Jurkat, Clone E6-1 (cell line): Measurements from ENCODE around the gene CAMK2B.

Experiments used
- DNase-seq: peaks from one replicate; pipeline ENCODE4 v3.0.0-alpha.2; 2011; ENCODE audit warnings: low read depth, low spot score
- H3K4me3 ChIP-seq: 2 replicates; pipeline ENCODE4 v1.5.1; 2011; ENCODE audit warnings: mild to moderate bottlenecking, low read length, control low read depth, moderate library complexity

CAMK2B gene

DNA sequence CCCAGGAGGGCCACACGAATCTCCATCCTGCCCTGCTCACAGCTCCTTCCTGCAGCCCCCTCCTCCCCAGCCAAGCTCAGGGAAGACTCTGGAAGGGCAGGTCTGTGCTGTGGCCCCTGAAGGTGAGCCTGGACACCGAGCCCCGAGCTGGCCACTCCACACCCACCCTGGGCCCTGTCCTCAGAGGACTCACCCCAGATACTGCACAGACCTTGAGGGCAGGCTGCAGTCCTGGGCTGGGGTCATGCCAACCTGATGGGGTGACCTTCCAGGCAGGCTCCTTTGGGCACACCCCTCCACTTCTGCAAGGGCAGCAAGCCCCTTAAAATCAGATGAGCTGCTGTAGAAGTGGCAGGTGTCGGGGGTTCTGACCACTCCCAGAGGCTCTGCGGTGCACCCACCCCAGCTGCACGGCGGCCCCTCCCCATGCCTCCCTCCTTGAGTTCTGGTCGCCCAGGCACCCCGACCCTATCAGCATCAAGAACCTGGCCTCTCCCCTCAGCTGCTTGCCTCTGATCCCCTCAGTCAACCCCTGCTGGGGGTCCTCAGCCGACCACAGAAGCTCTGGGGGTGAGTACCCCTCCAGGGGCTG is 100.3 kb downstream of the CAMK2B start:
- no peak for DNase-seq
- no peak overlapping the region for H3K4me3 ChIP-seq

DNA sequence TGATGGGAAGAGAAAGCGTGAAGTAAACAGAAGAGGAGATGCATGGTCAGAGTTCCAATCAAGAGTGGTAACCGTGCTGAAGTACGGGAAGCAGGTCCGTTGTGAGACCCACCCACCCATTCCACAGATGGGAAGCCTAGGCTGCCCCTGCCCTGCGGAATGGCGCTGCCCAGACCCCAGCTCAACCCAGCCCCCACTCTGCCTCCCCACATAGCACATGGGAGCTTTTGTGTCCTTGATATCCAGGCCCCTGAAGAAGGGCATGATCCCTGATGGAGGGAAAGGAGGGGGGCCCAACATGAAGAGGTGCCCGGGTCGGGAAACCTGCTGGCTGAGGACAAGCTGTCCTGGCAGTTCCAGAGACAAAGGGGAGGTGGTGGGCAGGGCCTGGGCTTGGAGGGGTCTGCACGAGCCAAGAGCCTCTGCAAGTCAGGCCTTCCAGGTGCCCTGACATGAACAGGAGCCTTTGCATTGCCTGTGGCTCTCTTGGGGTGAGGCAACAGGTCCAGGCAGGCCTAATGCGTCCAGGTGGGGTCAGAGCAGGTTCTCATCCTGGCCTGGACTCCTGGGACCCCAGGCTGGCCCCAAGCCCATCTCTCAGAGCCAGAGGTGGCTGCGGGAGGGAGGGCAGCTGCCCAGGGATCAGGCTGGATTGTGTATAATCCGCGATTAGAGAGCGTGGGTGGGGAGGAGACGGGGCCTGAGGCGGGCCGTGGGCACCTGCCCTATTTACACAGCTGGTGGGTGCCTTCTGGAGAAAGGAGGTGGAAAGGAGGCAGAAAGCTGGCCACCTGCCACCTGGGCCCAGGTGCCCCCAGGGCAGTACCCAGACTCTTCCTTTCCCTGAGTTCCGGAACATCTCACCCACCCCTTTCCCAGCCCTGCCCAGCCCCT is 101.1 kb downstream of the CAMK2B start:
- DNase-seq, result no peak
- H3K4me3 ChIP-seq, result no peak overlapping the region

DNA sequence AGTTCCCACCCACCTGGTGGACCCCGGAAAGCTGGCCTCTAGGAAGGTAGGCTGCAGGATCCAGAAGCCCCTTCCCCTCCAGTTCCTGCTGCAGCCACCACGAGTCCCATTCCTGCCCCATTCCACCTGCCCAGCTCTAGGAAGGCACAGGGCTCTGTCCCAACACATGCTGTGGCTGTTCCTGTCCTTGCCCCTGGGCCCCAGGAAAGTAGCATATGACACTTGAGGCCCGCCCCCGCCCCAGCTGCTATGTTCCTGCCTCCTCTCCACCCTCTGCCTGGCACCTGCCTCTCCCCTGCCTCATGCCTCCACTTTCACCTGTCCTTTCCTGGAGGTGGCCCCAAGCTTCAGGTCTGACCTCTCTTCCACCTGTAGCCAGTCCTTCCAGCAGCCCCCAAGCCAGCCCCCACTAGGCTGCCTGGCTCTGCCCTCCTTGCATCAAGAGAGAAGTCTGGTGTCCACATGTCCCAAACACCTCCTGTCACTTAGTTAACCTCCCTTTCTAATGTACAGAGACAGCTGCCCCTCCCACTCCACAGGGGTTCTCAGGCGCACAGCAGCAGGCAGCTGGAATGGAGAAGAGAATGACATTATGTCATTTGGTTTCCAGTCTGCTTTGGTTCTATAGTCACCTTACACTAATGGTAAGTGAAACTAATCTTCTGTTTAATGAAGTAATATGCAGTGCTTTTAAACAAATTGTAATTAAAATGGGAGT is 101.9 kb downstream of the CAMK2B start:
- no peak overlapping the region for H3K4me3 ChIP-seq
- DNase-seq, result no peak

DNA sequence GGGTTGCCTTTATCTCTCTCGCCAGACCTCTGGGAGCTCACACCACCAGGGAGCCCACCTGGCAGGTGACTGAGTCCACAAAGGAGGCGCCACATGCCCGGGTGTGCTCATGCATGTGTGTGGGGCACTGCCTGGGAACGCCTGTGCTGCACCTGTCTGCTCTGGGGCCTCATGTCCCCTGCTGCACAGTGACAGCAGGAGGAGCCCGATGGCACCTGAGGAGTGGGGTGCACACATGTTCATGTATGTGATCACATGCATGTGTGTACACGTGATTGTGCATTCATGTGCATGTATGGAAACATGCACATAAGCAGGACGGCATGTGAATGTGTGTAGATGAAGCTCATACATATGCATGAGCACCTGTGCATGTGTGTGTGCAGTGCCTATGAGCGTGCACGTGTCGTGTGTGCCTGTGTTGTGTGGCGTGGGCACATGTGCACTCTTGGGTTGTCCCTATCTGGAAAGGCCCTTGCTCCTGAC is 102.6 kb downstream of the CAMK2B start:
- H3K4me3 ChIP-seq, result no peak overlapping the region
- DNase-seq, result no peak

DNA sequence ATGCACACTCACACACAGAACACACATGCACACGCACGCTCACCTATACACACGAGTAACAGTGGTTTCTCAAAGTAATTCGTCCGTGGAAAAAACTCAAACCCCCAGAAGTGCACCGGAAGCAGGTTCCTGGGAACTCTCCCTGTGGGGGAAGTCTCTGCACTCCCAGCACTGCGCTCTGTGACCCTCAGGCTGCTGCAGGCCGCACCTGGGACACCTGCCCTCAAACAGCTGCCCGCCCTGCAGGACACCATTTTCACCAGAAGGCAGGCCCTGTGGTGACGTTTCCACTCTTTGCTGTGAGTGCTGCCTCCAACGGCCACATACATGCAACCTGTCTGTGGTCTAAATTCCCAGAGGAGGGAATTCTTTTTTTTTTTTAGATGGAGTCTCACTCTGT is 103.3 kb downstream of the CAMK2B start:
- DNase-seq, result no peak
- H3K4me3 ChIP-seq, result no peak overlapping the region

DNA sequence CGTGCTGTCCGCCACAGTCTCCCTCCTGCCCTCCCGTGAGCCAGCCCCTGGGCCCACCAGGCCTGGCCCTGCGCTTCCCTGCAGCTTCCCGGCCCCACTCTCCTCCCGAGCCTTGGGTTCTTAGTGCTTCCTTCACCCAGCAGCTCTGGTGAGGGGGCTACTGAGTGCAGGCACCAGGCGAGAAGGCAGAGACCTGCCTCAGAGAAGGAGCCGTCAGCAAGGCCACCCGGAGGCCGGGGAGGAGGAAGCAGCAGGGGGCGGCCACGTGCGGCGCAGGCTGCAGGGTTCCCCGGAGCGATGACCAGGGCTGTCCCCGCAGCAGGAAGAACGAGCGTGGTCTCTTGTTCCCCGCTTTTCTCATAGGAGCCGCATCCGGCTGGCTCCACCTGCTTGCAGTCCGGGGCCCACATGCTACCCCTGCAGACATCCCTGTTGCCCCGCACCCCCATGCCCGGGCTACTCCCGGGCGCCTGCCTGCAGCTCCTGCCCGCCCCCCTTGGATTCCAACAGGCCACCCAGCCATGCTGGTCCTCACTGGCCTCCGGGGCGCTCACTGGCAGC is 104.1 kb downstream of the CAMK2B start:
- no peak for DNase-seq
- no peak overlapping the region for H3K4me3 ChIP-seq

DNA sequence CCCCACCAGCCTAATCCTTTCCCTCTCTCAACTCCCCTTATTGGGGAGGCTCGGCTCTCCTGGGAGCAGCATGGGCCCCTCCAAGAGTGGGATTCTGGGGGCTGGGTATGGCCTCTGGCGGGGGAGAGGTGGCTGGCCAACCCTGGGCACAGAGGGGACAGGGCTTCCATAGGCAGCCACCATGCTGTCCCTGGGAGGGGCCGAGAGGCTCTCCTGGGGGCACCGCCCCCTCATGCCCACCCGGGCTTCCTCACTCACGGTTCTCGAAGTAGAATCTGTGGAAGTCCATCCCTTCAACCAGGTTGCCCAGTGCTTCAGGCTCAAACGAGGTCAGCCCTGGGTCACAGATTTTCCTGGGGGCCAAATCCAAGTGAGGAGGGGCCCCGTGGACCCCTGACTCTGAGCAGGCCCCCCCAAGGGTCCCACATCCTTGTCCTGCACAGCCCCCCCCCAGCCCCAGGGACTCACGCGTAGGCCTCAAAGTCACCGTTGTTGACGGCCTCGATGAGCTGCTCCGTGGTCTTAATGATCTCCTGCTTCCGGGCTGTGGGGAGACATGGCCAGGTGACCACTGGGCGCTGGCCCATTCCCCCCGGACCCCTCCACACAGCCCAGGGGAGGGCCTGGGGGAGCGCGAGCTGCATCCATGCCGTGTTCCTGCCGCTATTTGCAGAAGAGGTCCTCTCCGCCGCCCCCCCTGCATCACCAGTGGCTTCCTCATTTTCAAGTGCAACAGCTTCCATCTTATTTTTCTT is 104.9 kb downstream of the CAMK2B start:
- DNase-seq, result no peak

DNA sequence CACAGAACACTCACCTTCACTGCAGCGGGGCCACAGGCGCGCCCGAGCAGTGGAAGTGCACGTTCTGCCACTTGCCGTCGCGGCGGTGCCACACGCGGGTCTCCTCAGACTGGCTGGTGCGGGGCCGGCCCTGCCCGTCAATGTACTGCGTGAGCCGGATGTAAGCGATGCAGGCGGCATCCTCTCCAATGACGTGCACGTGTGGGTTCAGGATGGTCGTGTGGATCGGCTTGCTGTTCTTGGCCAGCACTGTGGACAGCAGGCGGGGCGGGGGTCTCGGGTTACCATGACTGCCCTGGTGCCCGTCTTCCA is 105.4 kb downstream of the CAMK2B start:
- no peak for DNase-seq
- no peak overlapping the region for H3K4me3 ChIP-seq

More for the DNA sequence above, 104.9 kb downstream of the CAMK2B start:
- H3K4me3 ChIP-seq, result no peak overlapping the region

DNA sequence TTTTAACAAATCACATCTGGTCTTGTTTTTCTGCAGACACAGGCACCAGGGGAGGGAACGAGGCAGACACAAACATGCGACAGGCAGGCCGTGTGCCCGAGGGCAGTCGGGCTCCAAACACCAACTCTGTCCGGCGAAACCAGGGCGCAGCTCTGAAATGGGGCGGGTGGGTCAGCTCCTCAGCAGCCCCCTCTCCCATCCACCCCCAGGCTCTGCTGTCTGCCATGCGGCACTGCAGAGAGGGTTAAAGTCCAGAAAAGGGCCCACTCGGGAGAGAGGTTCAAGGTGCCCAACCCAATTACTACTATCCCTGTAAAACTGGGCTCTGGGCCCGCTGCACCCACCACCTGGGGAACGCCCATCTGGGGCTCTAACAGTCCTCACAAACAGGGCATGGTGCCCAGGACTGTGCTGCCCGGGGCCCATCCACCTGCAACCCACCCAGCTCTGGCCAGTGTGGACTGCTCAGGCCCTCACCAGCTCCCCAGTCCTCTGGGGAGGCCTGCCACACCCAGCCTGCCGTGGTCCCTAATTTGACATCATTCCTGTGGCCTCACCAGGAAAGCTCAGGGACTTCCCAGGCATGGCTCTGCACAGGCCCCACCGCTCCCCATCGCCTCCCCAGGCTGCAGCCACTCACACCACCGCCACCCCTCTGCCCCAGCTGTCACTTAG is 105.9 kb downstream of the CAMK2B start:
- DNase-seq, result no peak
- no peak overlapping the region for H3K4me3 ChIP-seq

DNA sequence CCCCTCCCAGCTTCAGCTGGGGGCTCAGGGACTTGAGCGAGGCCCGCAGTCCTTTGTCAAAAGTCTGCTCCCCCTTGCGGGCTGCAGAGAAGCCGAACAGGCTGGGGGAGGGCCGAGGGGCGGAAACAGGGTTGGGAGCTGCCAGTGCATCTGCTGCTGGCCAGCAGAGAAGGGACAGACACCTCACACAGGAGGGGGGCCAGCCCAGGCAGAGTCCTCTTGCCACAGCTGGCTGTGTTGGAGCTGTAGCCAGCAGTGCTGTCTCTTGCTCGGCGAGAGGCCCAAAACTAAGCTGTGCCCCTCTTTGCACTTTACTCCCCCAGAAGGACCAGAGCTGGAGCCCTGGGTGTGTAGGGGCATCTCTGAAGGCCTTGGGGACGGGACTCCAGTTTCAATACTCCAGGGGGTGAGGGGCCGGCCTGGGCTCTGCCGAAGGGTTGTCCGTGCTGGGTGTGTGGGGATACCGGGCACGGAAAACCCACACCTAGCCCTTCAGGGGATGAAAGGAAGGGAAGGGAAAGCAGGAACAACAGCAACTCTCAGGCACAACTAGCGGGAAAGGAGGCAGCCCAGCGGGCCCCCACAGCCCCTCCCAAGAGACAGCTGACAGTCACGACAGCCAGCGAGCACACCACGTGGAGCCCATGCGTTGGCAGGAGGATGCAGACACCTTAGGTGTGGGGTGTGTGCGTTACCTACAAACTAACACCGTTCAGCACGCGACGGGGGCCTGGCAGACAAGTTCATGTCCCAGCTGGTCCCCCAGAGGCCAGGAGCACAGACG is 106.8 kb downstream of the CAMK2B start:
- no peak overlapping the region for H3K4me3 ChIP-seq
- no peak for DNase-seq

DNA sequence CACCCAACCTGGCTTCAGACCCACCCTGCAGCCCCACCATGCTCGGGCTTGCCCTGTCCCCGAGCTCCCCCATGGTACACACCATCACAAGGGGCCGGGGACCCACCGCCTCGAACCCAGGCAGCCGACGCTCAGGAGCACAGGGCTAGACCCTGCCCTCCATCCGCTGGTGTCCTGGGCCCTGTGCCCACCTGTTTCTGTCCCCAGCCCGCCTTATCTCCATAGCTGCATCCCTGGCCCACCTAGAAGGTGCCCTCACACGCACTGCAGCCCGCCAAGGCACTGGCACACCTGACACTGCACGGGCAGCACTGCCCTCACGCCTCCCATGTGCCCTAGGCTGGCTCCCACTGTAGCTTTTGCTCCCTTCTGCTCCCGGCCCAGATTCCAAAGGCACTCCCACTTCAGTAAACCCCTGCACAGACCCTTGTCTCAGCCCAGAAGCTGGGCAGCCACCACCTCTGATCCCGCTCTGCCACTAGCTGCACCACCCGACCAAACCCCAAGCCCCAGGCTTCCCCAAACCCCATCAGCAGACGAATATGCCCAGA is 107.5 kb downstream of the CAMK2B start:
- no peak overlapping the region for H3K4me3 ChIP-seq
- no peak for DNase-seq

DNA sequence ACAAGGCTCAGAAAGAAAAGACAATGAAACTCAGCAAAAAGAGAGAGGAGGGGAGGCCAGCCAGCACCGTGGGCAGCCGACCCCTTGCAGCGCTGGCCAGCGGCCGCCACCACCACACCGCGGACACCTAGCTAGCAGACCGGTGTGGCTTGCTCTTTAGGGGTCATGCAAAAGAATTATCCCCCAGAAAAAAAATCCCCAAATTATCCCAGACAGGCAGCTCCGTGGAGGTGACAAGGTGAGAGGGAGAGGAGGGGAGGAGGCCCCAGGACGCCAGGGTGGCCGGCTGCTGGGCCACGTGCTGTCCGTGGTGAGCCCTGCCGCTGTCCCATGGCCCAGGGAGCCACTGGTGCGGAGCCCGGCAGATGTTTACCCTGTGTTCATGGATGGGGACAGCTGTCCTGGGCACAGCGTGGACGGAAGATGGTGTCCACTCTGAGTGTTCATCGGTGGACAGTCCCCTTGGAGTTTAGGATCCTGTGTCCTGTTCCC is 108.1 kb downstream of the CAMK2B start:
- no peak overlapping the region for H3K4me3 ChIP-seq
- DNase-seq, result no peak

DNA sequence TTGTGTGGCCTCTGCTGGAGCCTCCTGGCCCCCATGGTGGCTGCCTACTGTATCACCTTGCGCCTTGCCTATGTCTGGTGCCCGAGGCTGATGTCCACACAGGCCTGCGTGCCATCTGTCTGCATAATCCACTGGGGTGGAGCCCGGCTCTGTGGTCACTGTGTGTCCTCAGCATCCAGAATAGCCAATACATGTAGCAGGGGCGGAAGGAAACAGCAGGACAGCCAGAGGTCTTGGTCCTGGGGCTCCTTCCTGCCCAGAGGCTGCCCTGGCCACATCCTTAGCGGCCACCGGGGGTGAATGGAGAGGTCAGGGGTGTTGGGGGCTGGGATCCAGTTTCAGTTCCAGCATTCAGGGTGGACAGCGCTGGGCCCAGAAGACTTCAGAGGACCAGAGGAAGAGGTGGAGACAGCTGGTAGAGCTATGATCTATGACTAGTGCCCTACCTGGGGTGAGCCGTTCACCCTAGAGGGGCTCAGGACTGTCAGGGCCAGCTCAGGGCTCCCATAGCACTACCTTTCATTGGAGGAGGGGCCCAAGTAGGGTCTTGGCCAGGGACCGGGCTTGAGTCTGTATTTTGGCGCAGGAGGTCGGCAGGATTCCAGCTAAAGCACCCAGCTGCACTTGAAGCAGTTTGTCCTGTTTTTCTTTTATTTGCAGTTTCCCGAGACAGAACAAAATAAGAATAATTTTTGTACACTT is 108.7 kb downstream of the CAMK2B start:
- H3K4me3 ChIP-seq, result no peak overlapping the region
- DNase-seq, result no peak

DNA sequence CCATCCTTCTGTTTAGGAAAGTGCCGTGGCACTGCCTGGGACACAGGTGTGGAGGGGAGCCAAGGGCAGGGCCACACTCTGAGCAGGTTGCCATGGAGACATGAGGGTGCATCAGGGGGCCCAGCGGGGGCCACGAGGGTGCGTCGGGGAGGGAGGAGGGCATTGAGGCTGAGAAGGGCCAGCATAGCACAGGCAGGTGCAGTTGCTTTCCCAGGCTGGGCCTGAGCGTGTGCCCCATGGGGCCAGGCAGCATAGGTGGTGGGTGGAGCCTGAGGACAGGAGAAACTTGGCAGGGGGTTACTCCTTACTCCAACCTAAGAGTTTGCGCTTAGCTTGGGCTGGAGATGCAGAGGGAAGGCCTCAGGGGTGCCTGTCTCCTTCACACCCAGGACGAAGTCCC is 109.4 kb downstream of the CAMK2B start:
- DNase-seq, result no peak
- H3K4me3 ChIP-seq, result no peak overlapping the region

DNA sequence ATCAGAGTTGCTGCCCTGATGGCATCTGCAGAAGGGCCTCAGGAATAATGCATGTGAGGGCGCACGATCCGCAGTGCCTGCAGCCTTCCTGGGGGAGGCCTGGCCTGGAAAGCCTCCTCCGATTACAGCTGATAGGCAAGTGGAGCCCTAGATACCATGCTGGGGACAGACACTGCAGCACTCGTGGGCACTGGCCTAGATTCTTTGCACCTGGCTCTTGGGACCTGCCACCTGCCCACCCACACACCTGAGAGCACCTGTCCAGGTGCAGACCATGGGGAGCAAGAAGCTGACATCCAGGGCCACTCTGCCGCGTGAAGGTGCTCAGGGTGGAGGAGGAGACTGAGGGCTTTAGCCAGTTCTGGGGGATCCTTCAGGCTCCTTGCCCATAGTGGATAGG is 109.9 kb downstream of the CAMK2B start:
- no peak for DNase-seq
- H3K4me3 ChIP-seq, result no peak overlapping the region

DNA sequence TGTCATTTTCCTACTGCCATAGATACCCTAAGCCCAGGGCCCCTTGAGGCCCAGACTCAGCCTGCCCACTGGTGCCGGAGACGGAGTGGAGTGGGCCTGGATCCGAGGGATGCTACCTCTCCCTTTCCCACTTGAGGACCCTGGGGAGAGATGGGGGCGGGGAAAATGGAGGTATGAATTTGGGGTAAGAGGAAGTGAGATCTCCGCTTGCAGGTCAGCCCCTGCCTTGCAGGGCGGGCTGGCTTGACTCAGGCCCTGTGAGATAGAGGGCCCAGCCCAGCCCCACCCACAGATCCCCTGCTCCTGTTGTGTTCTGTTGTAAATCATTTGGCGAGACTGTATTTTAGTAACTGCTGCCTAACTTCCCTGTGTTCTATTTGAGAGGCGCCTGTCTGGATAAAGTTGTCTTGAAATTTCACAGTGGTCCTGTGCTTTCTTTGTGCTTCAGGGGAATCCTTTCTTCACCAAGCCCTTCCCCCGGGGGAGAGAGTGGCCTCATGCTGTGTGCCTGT is 111.5 kb downstream of the CAMK2B start:
- no peak for DNase-seq
- no peak overlapping the region for H3K4me3 ChIP-seq
